ENCODE measurements around the gene MED13L.

GRCh38 chr12:116126610-116127009 is 150.9 kb downstream of the MED13L start:
- TF ChIP-seq CTCF (IDR thresholded peaks at IDR 0.05; ENCODE audit: borderline replicate concordance, extremely low read depth, low read length, poor library complexity, severe bottlenecking): no peak
- TF ChIP-seq EZH2 (IDR thresholded peaks at IDR 0.05; ENCODE audit: borderline replicate concordance, low read depth, low read length, severe bottlenecking): no peak

Measured in DND-41 (cell line).